ENCODE results near the gene VPREB3.
A peak's percentile ranks its signal among the peaks of the same experiment; 100 is the strongest.
"Not testable (repeated sequence)": the region's sequence is repeated elsewhere in the genome, so short reads cannot be mapped to it uniquely, and the experiment has no call there.

The VPREB3 gene

GRCh38 chr22:23744001-23744400 lies 10.2 kb downstream of the VPREB3 start:
- peaks cover 13% of the 10 kb centered on the region for H3K36me3 ChIP-seq (ENCODE audit: control insufficient read depth, insufficient read depth, low read length)
- no peak overlapping the region for H3K4me3 ChIP-seq (ENCODE audit: low read depth, low read length)
- H3K27me3 ChIP-seq (ENCODE audit: control insufficient read depth, insufficient read depth, low read length): no peaks in the 10 kb centered on the region
- no peaks in the 10 kb centered on the region for H3K4me1 ChIP-seq (ENCODE audit: control insufficient read depth, insufficient read depth, low read length)
- H3K9ac ChIP-seq (ENCODE audit: low read depth, low read length): no peak overlapping the region
- H3K9me3 ChIP-seq (ENCODE audit: control insufficient read depth, insufficient read depth, low read length): no peaks in the 10 kb centered on the region

GRCh38 chr22:23743303-23743705 lies 10.9 kb downstream of the VPREB3 start:
- Histone ChIP-seq H3K4me1 (ENCODE audit: control insufficient read depth, insufficient read depth, low read length) (no peaks in the 10 kb centered on the region), H3K27me3 (ENCODE audit: control insufficient read depth, insufficient read depth, low read length) (no peaks in the 10 kb centered on the region), H3K9ac (ENCODE audit: low read depth, low read length) (no peak overlapping the region), H3K36me3 (ENCODE audit: control insufficient read depth, insufficient read depth, low read length) (peaks cover 13% of the 10 kb centered on the region), H3K4me3 (ENCODE audit: low read depth, low read length) (no peak overlapping the region), H3K9me3 (ENCODE audit: control insufficient read depth, insufficient read depth, low read length) (no peaks in the 10 kb centered on the region)

- H3K9me3 ChIP-seq (ENCODE audit: control insufficient read depth, insufficient read depth, low read length): no peaks in the 10 kb centered on the region
- no peak overlapping the region for H3K9ac ChIP-seq (ENCODE audit: low read depth, low read length)
- no peaks in the 10 kb centered on the region for H3K27me3 ChIP-seq (ENCODE audit: control insufficient read depth, insufficient read depth, low read length)
- no peaks in the 10 kb centered on the region for H3K4me1 ChIP-seq (ENCODE audit: control insufficient read depth, insufficient read depth, low read length)
- H3K36me3 ChIP-seq (ENCODE audit: control insufficient read depth, insufficient read depth, low read length): peaks cover 13% of the 10 kb centered on the region
- no peak overlapping the region for H3K4me3 ChIP-seq (ENCODE audit: low read depth, low read length)
Observed at GRCh38 chr22:23742505-23743264, 11.5 kb downstream of the VPREB3 start.

- Histone ChIP-seq H3K9me3 (ENCODE audit: control insufficient read depth, insufficient read depth, low read length) (no peaks in the 10 kb centered on the region), H3K4me3 (ENCODE audit: low read depth, low read length) (no peak overlapping the region), H3K27me3 (ENCODE audit: control insufficient read depth, insufficient read depth, low read length) (no peaks in the 10 kb centered on the region), H3K4me1 (ENCODE audit: control insufficient read depth, insufficient read depth, low read length) (no peaks in the 10 kb centered on the region), H3K9ac (ENCODE audit: low read depth, low read length) (no peak overlapping the region), H3K36me3 (ENCODE audit: control insufficient read depth, insufficient read depth, low read length) (no peaks in the 10 kb centered on the region)
Observed at GRCh38 chr22:23737696-23738095, 16.5 kb downstream of the VPREB3 start.

GRCh38 chr22:23728108-23728507 lies 26.1 kb downstream of the VPREB3 start:
- H3K4me1 ChIP-seq (ENCODE audit: control insufficient read depth, insufficient read depth, low read length); H3K9me3 ChIP-seq (ENCODE audit: control insufficient read depth, insufficient read depth, low read length): not testable (repeated sequence)

GRCh38 chr22:23722724-23723123 lies 31.5 kb downstream of the VPREB3 start:
- H3K36me3 ChIP-seq (ENCODE audit: control insufficient read depth, insufficient read depth, low read length): no peaks in the 10 kb centered on the region
- H3K9ac ChIP-seq (ENCODE audit: low read depth, low read length): no peak overlapping the region
- H3K9me3 ChIP-seq (ENCODE audit: control insufficient read depth, insufficient read depth, low read length): no peaks in the 10 kb centered on the region
- H3K27me3 ChIP-seq (ENCODE audit: control insufficient read depth, insufficient read depth, low read length): no peaks in the 10 kb centered on the region
- no peak overlapping the region for H3K4me3 ChIP-seq (ENCODE audit: low read depth, low read length)
- no peaks in the 10 kb centered on the region for H3K4me1 ChIP-seq (ENCODE audit: control insufficient read depth, insufficient read depth, low read length)

More at GRCh38 chr22:23728108-23728507, 26.1 kb downstream of the VPREB3 start:
- H3K4me3 ChIP-seq (ENCODE audit: low read depth, low read length); H3K9ac ChIP-seq (ENCODE audit: low read depth, low read length); H3K36me3 ChIP-seq (ENCODE audit: control insufficient read depth, insufficient read depth, low read length); H3K27me3 ChIP-seq (ENCODE audit: control insufficient read depth, insufficient read depth, low read length): not testable (repeated sequence)

GRCh38 chr22:23722160-23722559 lies 32.1 kb downstream of the VPREB3 start:
- Histone ChIP-seq H3K36me3 (ENCODE audit: control insufficient read depth, insufficient read depth, low read length) (no peaks in the 10 kb centered on the region), H3K4me1 (ENCODE audit: control insufficient read depth, insufficient read depth, low read length) (no peaks in the 10 kb centered on the region), H3K4me3 (ENCODE audit: low read depth, low read length) (no peak overlapping the region), H3K9ac (ENCODE audit: low read depth, low read length) (no peak overlapping the region), H3K9me3 (ENCODE audit: control insufficient read depth, insufficient read depth, low read length) (no peaks in the 10 kb centered on the region), H3K27me3 (ENCODE audit: control insufficient read depth, insufficient read depth, low read length) (no peaks in the 10 kb centered on the region)

GRCh38 chr22:23720855-23721254 lies 33.4 kb downstream of the VPREB3 start:
- H3K9me3 ChIP-seq (ENCODE audit: control insufficient read depth, insufficient read depth, low read length): no peaks in the 10 kb centered on the region
- H3K4me1 ChIP-seq (ENCODE audit: control insufficient read depth, insufficient read depth, low read length): no peaks in the 10 kb centered on the region
- no peaks in the 10 kb centered on the region for H3K27me3 ChIP-seq (ENCODE audit: control insufficient read depth, insufficient read depth, low read length)
- H3K36me3 ChIP-seq (ENCODE audit: control insufficient read depth, insufficient read depth, low read length): no peaks in the 10 kb centered on the region
- H3K4me3 ChIP-seq (ENCODE audit: low read depth, low read length): no peak overlapping the region
- no peak overlapping the region for H3K9ac ChIP-seq (ENCODE audit: low read depth, low read length)

- H3K27me3 ChIP-seq (ENCODE audit: control insufficient read depth, insufficient read depth, low read length): no peaks in the 10 kb centered on the region
- no peak overlapping the region for H3K9ac ChIP-seq (ENCODE audit: low read depth, low read length)
- no peak overlapping the region for H3K4me3 ChIP-seq (ENCODE audit: low read depth, low read length)
Observed at GRCh38 chr22:23718371-23719165, 35.7 kb downstream of the VPREB3 start.

GRCh38 chr22:23716811-23717801 lies 37.1 kb downstream of the VPREB3 start:
- no peaks in the 10 kb centered on the region for H3K4me1 ChIP-seq (ENCODE audit: control insufficient read depth, insufficient read depth, low read length)
- H3K9me3 ChIP-seq (ENCODE audit: control insufficient read depth, insufficient read depth, low read length): no peaks in the 10 kb centered on the region
- H3K4me3 ChIP-seq (ENCODE audit: low read depth, low read length): peak overlapping the region; percentile 92
- H3K36me3 ChIP-seq (ENCODE audit: control insufficient read depth, insufficient read depth, low read length): peaks cover 19% of the 10 kb centered on the region
- H3K27me3 ChIP-seq (ENCODE audit: control insufficient read depth, insufficient read depth, low read length): no peaks in the 10 kb centered on the region
- H3K9ac ChIP-seq (ENCODE audit: low read depth, low read length): peak overlapping the region; percentile 89

More at GRCh38 chr22:23718371-23719165, 35.7 kb downstream of the VPREB3 start:
- Histone ChIP-seq H3K4me1 (ENCODE audit: control insufficient read depth, insufficient read depth, low read length) (no peaks in the 10 kb centered on the region), H3K9me3 (ENCODE audit: control insufficient read depth, insufficient read depth, low read length) (no peaks in the 10 kb centered on the region), H3K36me3 (ENCODE audit: control insufficient read depth, insufficient read depth, low read length) (peaks cover 12% of the 10 kb centered on the region)

GRCh38 chr22:23715806-23716375 lies 38.3 kb downstream of the VPREB3 start:
- Histone ChIP-seq H3K4me1 (ENCODE audit: control insufficient read depth, insufficient read depth, low read length) (no peaks in the 10 kb centered on the region), H3K9me3 (ENCODE audit: control insufficient read depth, insufficient read depth, low read length) (no peaks in the 10 kb centered on the region), H3K27me3 (ENCODE audit: control insufficient read depth, insufficient read depth, low read length) (no peaks in the 10 kb centered on the region), H3K9ac (ENCODE audit: low read depth, low read length) (no peak overlapping the region), H3K4me3 (ENCODE audit: low read depth, low read length) (peak overlapping the region; percentile 92), H3K36me3 (ENCODE audit: control insufficient read depth, insufficient read depth, low read length) (peaks cover 25% of the 10 kb centered on the region)

All from iPS-15b (cell line).